Naive thymus-derived CD8-positive, alpha-beta T cell (primary cell): ENCODE results near the gene TBC1D8. TPM values are rescaled to one million over a fixed set of nuclear protein-coding genes. Genes with fewer than 3 reads are reported as not detected.

Experiments
- ATAC-seq, 2 donors: fragments of 150-1000 bp; cut with Tn5 transposase in 1 of 2; sonication (Bioruptor Pico), chemical (Tn5 transposase) in 1 of 2; 1 replicate in 1 of 2; 2 replicates in 1 of 2; pipeline ENCODE4 v1.10.0; 2021; ENCODE audit warnings: mild to moderate bottlenecking in 2 of 2, moderate library complexity in 2 of 2
- POLR2A ChIA-PET: fragments of 350-600 bp; sonication (Branson Sonifier 250); formaldehyde crosslinking; loops from one replicate; lab custom pipeline; 2021; ENCODE audit warnings: antibody characterized with exemption; lab: Charles Lee
- DNase-seq, 10 donors: peaks; one replicate each; pipeline versions ENCODE4 v3.0.0 to v3.0.0-alpha.2; 2020 to 2022
- H3K27ac Mint-ChIP-seq, 10 donors: one replicate each; pipeline ENCODE4 v1.8.0; 2020 to 2022; ENCODE audit warnings: mild to moderate bottlenecking in 10 of 10, mixed read lengths in 10 of 10, moderate library complexity in 4 of 10, inconsistent platforms in 1 of 10
- H3K27me3 Mint-ChIP-seq, 5 donors: one replicate each; pipeline ENCODE4 v1.8.0; 2021 to 2022; ENCODE audit warnings: mixed read lengths in 5 of 5
- H3K36me3 Mint-ChIP-seq, 3 donors: one replicate each; pipeline ENCODE4 v1.8.0; 2020 to 2022; ENCODE audit warnings: mixed read lengths in 3 of 3, mild to moderate bottlenecking in 2 of 3, inconsistent platforms in 1 of 3
- H3K4me1 Mint-ChIP-seq, 4 donors: one replicate each; pipeline ENCODE4 v1.8.0; 2021 to 2022; ENCODE audit warnings: mixed read lengths in 4 of 4
- H3K4me3 Mint-ChIP-seq, 10 donors: one replicate each; pipeline ENCODE4 v1.8.0; 2020 to 2022; ENCODE audit warnings: mild to moderate bottlenecking in 10 of 10, mixed read lengths in 10 of 10, moderate library complexity in 6 of 10, inconsistent platforms in 1 of 10
- H3K9me3 Mint-ChIP-seq, 9 donors: one replicate each; pipeline ENCODE4 v1.8.0; 2020 to 2022; ENCODE audit warnings: mixed read lengths in 9 of 9, mild to moderate bottlenecking in 3 of 9, inconsistent platforms in 1 of 9, moderate library complexity in 1 of 9
- polyA plus RNA-seq, 3 donors: library from polyadenylated mRNA; unstranded; fragments of 300-500 nt; fragmentation: Illumina TruSeq; gene quantifications; one replicate each; pipeline ENCODE4 v1.2.3, GENCODE V29; 2021
- total RNA-seq, 8 experiments: library from RNA in 2 of 8; stranded (reverse) in 2 of 8; gene quantifications; one replicate each; pipeline ENCODE4 v1.2.3 and lab custom pipeline; 2021 to 2026

Gene TBC1D8
- total and polyA plus RNA-seq, 5 experiments from 2014 or later, result 0.20 to 2.6 (median 0.66) TPM

DNA sequence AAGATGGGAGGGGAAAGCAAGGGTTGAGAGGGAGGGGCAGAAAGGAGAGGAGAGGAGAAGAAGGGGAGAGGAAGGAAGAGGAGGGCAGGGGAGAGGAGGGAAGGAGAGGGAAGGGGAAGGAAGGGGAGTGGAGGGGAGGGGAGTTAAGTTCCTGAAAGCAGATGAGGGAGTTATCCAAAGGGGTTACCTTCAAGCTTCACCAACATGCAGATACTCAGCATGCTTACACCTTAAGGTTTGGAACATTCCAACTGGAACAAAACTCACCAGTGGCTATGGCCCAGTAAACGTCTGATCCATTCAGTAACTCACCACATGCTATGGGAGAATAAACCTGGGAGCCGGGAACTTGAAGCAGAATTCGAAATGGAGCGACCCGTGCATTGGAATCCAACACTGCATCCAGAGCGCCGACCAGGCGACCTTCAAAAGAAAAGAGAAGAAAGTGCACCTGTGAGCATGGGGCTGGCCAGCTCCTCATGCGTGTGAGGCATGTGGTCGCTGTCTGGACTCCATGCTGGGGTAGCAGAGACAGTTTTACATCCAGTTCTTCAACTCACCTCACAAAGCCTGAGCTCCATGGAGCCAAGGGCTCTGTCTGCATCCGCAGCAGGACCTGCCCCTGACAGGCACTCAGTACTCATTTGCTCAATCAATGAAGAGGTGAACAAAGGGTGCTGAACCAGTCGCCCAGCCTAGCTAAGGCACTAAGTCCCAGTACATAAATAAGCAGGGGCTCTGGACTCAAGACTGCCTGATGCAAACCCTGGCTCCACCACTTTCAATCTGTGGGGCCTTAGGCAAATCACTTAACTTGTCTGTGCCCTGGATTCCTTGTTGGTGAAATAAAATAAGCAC, 61.0 kb downstream of the TBC1D8 start:
- Mint-ChIP-seq H3K4me1 (peaks cover 0 to 4% (median 0%) of the 10 kb centered on the region in 4 donors), H3K9me3 (peaks cover 0 to 6% (median 0%) of the 10 kb centered on the region in 9 donors), H3K27ac (no peak overlapping the region), H3K4me3 (no peak overlapping the region), H3K36me3 (peaks cover 0 to 7% (median 0%) of the 10 kb centered on the region in 3 donors), H3K27me3 (peaks cover 3 to 13% (median 5%) of the 10 kb centered on the region in 5 donors)
- POLR2A ChIA-PET, result no interaction called here
- no peak for DNase-seq
- ATAC-seq, result no peak

DNA sequence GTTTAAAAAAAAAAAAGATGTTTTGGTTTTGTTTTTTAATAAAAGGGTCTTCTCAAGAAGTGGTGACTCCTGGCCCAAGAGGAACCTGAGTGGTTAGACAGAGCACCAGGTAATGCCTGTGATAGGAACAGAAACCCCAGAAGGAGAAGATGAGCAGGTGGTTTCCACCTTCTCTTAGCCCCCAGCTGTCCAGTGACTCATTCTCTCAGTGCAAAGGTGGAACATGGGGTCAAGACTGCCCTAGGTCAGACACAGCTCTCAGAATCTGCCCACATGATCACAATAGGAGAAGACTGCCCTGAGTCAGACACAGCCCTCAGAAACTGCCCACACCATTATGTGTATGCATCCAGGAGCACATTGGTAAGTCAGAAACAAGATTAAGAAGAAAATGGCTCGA, 61.8 kb downstream of the TBC1D8 start:
- Mint-ChIP-seq H3K4me1 (peaks cover 0 to 4% (median 0%) of the 10 kb centered on the region in 4 donors), H3K36me3 (peaks cover 0 to under 1% (median 0%) of the 10 kb centered on the region in 3 donors), H3K27me3 (peaks cover 0 to 10% (median 4%) of the 10 kb centered on the region in 5 donors), H3K27ac (no peak overlapping the region), H3K9me3 (peaks cover 0 to 2% (median 0%) of the 10 kb centered on the region in 9 donors), H3K4me3 (no peak overlapping the region)
- ATAC-seq, result no peak
- POLR2A ChIA-PET, result no interaction called here
- no peak for DNase-seq

DNA sequence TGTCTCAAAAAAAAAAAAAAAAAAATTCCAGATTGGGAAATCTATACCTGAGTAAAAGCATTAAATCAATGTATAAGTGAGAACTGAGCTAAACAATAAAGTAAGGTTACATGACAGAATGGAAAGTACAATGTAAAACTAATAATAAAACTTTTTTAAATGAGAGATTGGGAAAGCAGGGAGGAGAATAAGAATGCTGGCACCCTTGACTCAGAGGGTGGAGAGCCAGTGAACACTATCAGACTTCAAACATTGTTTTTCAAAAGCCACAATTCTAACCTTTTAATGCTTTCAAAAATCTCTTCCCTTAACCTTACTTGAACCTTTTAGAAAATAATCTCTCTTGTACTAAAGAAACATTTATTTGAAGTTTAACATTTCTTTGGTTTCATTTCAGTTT, 63.5 kb downstream of the TBC1D8 start:
- ATAC-seq (no peak), DNase-seq (no peak)
- H3K36me3 Mint-ChIP-seq, result no peaks in the 10 kb centered on the region
- peak overlapping the region in 1 of 10 donors; percentile 57 for H3K27ac Mint-ChIP-seq
- H3K4me1 Mint-ChIP-seq, result peaks cover 0 to 4% (median 0%) of the 10 kb centered on the region in 4 donors
- no peak overlapping the region for H3K4me3 Mint-ChIP-seq
- POLR2A ChIA-PET, result no interaction called here
- H3K27me3 Mint-ChIP-seq, result peaks cover 0 to 1% (median 0%) of the 10 kb centered on the region in 5 donors
- no peaks in the 10 kb centered on the region for H3K9me3 Mint-ChIP-seq

DNA sequence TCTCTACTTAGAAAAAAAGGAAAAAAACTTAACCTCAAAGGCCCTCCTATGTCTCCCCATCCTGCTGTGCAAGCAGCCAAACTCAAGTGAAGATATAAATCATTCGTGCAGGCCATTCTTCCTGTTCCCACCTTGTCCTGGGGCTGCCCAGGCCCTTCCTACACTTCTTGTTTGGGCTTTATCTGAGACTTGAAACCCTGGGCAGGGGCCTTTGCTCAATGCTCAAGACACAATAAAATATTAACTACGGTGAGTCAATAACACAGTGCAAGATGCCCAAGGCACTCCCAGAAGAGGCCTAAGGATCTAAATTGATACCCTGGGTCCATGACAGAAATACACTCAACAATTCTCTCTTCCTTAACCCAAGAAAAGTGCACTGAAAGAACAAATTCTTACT, 67.6 kb downstream of the TBC1D8 start:
- Mint-ChIP-seq H3K9me3 (no peaks in the 10 kb centered on the region), H3K27me3 (peaks cover 0 to 9% (median 2%) of the 10 kb centered on the region in 5 donors), H3K4me1 (no peaks in the 10 kb centered on the region), H3K36me3 (no peaks in the 10 kb centered on the region), H3K4me3 (no peak overlapping the region), H3K27ac (no peak overlapping the region)
- no peak for ATAC-seq
- POLR2A ChIA-PET, result no interaction called here
- no peak for DNase-seq

DNA sequence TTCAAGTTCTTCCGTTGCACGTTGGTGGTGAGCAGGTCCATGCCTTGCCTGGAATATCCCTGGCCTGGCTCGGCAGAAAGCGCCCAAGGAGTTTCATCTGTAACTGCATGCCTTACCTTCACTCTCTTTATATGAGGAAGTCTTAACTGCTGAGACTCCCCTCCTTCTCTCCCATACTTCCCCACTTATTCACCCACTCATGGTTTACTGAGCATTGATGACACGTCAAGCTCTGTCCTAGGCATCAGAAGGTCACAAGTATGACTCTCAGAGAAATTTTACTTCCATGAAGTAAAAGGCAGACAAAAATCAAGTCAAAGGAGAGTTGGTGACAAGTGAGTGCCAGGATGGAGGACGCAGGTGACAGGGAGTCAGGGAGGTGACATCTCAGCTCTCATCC, 68.2 kb downstream of the TBC1D8 start:
- Mint-ChIP-seq H3K36me3 (no peaks in the 10 kb centered on the region), H3K27me3 (peaks cover 0 to 9% (median 2%) of the 10 kb centered on the region in 5 donors), H3K4me1 (no peaks in the 10 kb centered on the region), H3K4me3 (no peak overlapping the region), H3K9me3 (no peaks in the 10 kb centered on the region), H3K27ac (no peak overlapping the region)
- no peak for ATAC-seq
- POLR2A ChIA-PET, result no interaction called here
- no peak for DNase-seq

DNA sequence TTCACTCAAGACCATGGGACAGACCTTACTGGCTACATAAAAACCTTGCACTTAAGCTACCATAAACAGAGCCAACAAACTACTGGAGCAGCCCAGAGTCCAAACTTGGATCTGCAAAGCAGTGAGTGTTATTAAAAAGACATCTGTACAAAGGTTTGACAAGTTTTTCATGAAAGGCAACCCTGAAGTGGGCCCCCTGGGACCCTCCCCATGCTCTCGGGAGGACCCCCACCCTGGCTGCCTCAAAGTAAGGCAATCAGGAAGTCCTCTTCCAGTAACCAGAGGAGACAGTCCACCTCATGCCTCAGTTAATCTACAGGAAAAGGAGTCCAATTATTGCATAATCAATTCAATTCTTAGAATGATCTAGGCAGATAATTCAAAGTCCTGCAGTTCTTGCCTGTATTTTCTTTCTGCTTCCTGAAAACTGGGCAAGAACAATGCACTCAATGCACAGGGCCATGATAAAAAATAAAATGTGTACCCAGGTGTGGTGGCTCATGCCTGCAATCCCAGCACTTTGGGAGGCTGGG, 69.7 kb downstream of the TBC1D8 start:
- no peaks in the 10 kb centered on the region for H3K36me3 Mint-ChIP-seq
- no peaks in the 10 kb centered on the region for H3K9me3 Mint-ChIP-seq
- ATAC-seq (no peak), DNase-seq (no peak)
- peaks cover 0 to 9% (median 2%) of the 10 kb centered on the region in 5 donors for H3K27me3 Mint-ChIP-seq
- no peaks in the 10 kb centered on the region for H3K4me1 Mint-ChIP-seq
- H3K4me3 Mint-ChIP-seq, result no peak overlapping the region
- H3K27ac Mint-ChIP-seq, result no peak overlapping the region
- POLR2A ChIA-PET, result no interaction called here

DNA sequence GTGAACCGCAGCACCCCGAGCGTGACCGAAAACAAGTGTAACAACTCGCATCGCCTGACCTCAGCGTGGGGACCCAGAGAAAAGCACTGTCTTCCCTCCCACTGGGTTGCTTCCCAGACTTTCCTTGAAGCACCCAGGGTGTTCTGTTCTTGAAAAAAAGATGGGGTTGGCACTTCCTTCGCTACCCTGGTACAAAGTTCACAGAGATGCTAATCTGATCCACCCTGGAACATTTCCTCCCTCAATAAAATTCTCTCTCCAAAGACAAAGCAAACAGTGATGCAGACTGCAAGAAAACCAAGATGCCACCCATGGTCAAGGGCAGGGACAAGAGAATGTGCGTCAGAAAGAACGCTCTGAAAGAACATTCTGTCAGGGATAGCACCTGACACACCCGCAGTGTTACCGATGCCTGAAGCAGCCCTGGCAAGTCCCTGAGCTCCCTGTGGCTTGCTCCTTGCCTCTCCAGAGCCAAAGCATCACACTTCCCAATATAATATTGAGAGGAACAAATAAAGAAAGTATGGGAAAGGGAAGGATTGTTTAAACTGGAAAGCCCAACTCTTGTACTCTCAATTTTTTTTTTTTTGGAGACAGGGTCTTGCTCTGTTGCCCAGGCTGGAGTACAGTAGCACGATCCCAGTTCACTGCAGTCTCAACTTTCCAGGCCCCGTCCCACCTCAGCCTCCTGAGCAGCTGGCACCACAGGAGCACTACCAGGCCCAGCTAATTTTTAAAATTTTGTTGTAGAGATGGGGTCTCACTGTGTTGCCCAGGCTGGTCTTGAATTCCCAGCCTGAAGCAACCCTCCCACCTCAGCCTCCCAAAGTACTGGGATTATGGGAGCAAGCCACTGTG, 70.7 kb downstream of the TBC1D8 start:
- Mint-ChIP-seq H3K27me3 (peaks cover 0 to 9% (median 2%) of the 10 kb centered on the region in 5 donors), H3K27ac (peak overlapping the region in 1 of 10 donors; percentile 2), H3K4me3 (no peak overlapping the region), H3K9me3 (no peaks in the 10 kb centered on the region), H3K36me3 (no peaks in the 10 kb centered on the region), H3K4me1 (no peaks in the 10 kb centered on the region)
- no peak for ATAC-seq
- POLR2A ChIA-PET, result no interaction called here
- no peak for DNase-seq

DNA sequence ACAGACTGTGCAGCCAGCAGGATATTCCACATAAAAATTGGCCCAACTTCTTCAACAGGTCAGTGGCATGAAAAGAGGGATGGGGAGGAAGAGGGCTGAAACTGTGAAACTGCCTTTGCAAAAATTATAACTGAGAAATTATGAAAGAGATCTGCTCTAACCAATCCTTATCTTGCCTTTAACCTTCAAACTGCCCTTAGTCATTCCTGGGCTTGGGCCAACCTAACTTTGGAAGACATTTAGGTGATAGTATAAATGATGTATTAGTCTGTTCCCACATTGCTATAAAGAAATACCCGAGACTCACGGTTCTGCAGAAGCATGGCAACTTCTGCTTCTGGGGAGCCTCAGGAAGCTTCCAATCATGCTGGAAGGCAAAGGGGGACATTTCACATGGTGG, 74.6 kb downstream of the TBC1D8 start:
- H3K4me3 Mint-ChIP-seq, result no peak overlapping the region
- no peak overlapping the region for H3K27ac Mint-ChIP-seq
- H3K4me1 Mint-ChIP-seq, result peaks cover 0 to 1% (median 0%) of the 10 kb centered on the region in 4 donors
- H3K36me3 Mint-ChIP-seq, result no peaks in the 10 kb centered on the region
- ATAC-seq, result no peak
- peaks cover 0 to 14% (median 0%) of the 10 kb centered on the region in 9 donors for H3K9me3 Mint-ChIP-seq
- H3K27me3 Mint-ChIP-seq, result peaks cover 0 to 8% (median 2%) of the 10 kb centered on the region in 5 donors
- DNase-seq, result no peak
- POLR2A ChIA-PET, result no interaction called here

DNA sequence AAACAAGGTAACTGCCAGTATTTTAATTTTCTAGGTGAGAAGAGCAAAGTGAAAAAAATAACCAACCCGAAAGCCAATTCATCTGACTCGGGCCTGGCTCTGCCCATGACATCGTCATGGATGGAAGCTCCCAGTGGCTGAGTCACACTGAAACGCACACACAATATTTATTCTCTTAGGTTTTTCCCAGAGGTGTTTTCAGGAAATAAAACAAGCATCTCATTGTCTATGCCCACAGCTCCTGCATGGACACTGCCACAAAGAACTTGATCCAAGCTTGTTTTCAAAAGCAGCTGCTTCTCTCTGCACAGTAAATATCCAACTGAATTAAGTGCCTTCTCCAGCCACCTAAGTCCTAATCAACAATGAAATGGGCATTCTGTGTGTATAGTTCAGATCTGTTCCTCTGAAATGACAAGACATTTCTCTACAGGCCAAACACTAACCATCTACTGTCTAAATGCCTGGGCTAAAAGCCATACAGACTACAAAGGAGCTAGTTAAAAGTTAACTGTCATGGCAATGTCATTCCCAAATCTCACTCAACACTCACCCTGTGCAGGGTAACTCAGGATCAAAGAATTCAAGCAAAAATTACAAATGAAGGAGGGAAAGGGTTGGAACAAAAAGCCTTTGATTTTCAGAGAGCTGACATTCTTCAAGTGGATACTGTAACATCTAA, 86.2 kb downstream of the TBC1D8 start:
- Mint-ChIP-seq H3K27me3 (peaks cover 0 to 7% (median 0%) of the 10 kb centered on the region in 5 donors), H3K4me1 (no peaks in the 10 kb centered on the region), H3K27ac (no peak overlapping the region), H3K36me3 (no peaks in the 10 kb centered on the region), H3K4me3 (no peak overlapping the region), H3K9me3 (no peaks in the 10 kb centered on the region)
- POLR2A ChIA-PET, result no interaction called here
- ATAC-seq (no peak), DNase-seq (no peak)

DNA sequence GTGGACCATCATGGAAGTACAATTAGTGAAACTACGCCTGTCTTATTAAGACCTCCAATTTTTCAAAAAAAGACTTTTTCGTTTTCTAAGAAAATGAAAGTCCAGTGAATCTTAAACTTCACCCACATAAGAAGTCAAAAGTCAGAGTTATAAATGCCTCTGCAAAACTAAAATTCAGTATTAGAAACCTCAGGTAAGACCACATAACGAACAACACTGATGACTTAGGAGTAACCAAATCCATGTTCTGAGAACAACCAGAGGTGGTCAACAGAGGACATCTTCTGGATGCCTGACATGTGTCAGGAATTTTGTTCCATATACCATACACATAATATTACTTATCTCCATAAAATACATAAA, 86.7 kb downstream of the TBC1D8 start:
- POLR2A ChIA-PET, result no interaction called here
- peaks cover 0 to 7% (median 0%) of the 10 kb centered on the region in 5 donors for H3K27me3 Mint-ChIP-seq
- no peaks in the 10 kb centered on the region for H3K9me3 Mint-ChIP-seq

DNA sequence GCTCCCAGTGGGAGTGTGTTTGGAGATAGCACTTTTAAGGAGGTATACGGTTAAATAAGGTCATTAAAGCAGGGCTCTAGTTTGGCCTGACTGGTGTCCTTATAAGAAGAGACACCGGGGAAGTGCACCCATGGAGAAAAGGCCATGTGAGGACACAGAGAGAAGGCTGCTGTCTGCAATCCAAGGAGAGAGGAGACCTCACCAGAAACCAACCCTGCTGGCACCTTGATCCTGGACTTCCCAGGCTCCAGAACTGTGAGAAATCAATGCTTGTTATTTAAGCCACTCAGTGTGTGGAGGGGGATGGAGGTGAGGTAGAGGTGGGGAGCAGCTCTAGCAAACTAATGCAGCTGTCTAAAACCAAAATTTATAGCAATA, 87.1 kb downstream of the TBC1D8 start:
- no peaks in the 10 kb centered on the region for H3K36me3 Mint-ChIP-seq
- POLR2A ChIA-PET, result no interaction called here
- ATAC-seq, result no peak
- H3K27me3 Mint-ChIP-seq, result peaks cover 0 to 7% (median 0%) of the 10 kb centered on the region in 5 donors
- no peak overlapping the region for H3K4me3 Mint-ChIP-seq
- H3K4me1 Mint-ChIP-seq, result no peaks in the 10 kb centered on the region
- H3K9me3 Mint-ChIP-seq, result no peaks in the 10 kb centered on the region
- H3K27ac Mint-ChIP-seq, result no peak overlapping the region
- no peak for DNase-seq

More for the DNA sequence above, 86.7 kb downstream of the TBC1D8 start:
- Mint-ChIP-seq H3K36me3 (no peaks in the 10 kb centered on the region), H3K4me3 (no peak overlapping the region), H3K27ac (no peak overlapping the region), H3K4me1 (no peaks in the 10 kb centered on the region)
- no peak for DNase-seq
- ATAC-seq, result no peak

DNA sequence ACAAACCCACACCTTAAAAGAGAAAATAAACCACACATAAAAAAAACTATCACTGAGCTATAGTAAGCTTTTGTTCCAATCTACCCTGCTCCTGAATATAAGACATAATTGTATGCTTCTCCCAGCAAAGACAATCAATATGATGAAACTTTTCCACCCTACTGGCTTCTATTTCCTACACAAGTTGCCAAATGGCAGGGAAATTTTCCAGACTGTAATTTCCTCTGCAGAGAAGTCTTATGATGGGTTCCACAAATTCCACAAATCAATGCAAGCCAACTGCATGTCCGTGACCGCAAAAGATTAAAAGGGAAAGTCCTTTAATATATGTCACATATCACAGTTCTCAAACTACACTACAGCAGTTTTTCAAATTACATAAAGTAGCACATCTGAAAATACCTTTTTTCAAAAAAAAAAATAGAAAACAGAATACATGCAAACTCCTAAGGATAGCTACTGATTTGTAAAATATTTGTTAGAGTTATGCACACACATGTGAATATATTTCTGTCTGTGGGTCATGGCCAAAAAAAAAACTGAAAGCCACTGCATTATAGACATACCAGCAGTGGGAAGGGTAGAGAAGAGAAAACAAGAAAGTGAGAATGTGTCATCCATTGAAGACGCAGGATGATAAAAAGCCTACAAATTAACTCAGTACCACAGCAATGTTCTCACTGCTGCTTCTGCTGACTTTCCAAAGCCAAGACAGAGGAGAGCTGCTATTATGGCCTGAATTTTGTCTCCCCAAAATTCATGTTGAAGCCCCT, 87.6 kb downstream of the TBC1D8 start:
- no peaks in the 10 kb centered on the region for H3K36me3 Mint-ChIP-seq
- peaks cover 0 to 7% (median 0%) of the 10 kb centered on the region in 5 donors for H3K27me3 Mint-ChIP-seq
- H3K4me1 Mint-ChIP-seq, result no peaks in the 10 kb centered on the region
- H3K9me3 Mint-ChIP-seq, result no peaks in the 10 kb centered on the region
- DNase-seq, result no peak
- H3K27ac Mint-ChIP-seq, result no peak overlapping the region
- H3K4me3 Mint-ChIP-seq, result no peak overlapping the region
- POLR2A ChIA-PET, result no interaction called here
- no peak for ATAC-seq
